ENCODE measurements around the gene SNX9. TPM values are rescaled to one million over a fixed set of nuclear protein-coding genes. Genes with fewer than 3 reads are reported as not detected.
"Not testable (repeated sequence)": the region's sequence is repeated elsewhere in the genome, so short reads cannot be mapped to it uniquely, and the experiment has no call there.

The SNX9 gene
- polyA plus RNA-seq, 1 donor: 21.2 TPM

- DNase-seq: no peak
Observed at GRCh38 chr6:157887892-157888291, 64.8 kb downstream of the SNX9 start.

DNA sequence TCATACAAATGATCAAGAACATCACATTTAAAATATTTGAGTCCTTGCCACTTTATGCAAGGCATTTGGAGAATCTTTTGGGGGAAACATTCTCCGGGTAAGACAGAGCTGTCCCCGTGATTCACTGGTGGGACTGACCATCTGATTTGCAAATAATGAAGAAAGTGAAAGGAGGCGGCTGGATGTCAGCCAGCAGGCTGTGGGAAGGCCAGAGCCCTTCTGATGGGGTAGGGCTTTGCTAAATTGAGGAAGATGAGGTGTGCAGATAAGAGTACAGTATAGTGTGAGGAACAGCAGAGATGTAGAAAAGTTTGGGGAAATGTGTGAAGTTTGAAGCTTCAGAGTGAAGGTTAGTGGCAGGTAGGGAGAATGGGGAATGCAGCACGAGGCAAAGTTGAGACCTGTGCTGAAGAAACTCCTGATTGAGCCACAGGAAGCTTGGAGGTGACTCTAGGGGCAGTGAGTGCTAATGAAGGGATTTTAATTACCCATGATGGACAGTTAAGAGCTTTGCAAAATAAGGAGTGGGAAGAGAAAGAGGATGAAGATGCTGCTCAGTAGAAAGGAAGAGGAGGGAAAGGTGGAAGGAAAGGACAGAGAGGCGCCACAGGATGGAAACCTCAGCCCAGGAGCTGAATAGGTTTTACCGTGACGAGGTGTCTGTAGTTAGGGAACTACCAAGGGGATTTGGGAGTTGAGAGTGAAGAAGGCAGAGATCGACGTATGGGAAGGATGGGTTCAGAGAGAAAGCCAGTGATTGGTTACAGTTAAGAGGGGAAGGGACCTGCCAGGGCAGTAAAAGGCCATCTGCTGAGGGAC is 68.7 kb downstream of the SNX9 start:
- no peak for DNase-seq

- no peak for DNase-seq
Observed at GRCh38 chr6:157892363-157892877, 69.4 kb downstream of the SNX9 start.

GRCh38 chr6:157893238-157893637 is 70.2 kb downstream of the SNX9 start:
- DNase-seq: no peak

- no peak for DNase-seq
Observed at GRCh38 chr6:157895585-157895984, 72.5 kb downstream of the SNX9 start.

GRCh38 chr6:157896932-157897331 is 73.9 kb downstream of the SNX9 start:
- no peak for DNase-seq

GRCh38 chr6:157898169-157898568 is 75.1 kb downstream of the SNX9 start:
- DNase-seq: no peak

DNA sequence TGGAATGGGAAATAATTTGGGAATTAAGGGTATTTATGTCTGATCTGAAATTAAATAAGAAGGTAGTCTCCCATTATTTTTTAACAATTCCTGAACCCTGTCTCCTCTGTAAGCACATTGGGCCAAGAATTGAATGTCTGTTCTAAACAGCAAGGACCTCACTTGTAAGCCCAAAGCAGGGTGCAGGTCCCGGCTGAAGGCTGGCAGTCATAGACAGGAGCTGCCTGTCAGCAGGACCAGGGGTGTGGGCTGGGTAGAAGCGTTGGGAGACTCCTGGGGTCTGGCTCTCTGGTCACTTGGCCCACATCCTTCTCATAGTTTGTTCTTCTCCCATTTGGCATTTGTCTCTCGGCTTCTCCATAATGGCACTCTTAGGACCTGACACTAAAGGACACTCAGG is 75.6 kb downstream of the SNX9 start:
- DNase-seq: no peak

DNA sequence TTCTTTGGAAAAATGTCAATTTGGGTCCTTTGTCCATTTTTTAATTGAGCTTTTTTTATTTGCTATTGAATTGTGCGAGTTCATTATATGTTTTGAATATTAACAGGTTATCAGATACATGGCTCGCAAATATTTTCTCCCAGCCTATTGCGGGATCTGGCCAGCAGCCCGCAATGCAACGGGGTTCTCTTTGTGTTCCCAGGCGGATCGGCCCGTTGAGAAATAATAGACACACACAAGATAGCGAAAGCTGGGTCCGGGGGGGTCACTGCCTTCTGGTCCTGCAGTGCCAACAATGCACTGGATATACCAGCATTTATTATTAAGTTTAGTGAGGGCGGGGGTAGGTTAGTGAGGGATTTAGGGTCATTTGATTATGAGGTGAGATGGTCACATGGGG is 77.2 kb downstream of the SNX9 start:
- DNase-seq: not testable (repeated sequence)

GRCh38 chr6:157900751-157901150 is 77.7 kb downstream of the SNX9 start:
- not testable (repeated sequence) for DNase-seq

DNA sequence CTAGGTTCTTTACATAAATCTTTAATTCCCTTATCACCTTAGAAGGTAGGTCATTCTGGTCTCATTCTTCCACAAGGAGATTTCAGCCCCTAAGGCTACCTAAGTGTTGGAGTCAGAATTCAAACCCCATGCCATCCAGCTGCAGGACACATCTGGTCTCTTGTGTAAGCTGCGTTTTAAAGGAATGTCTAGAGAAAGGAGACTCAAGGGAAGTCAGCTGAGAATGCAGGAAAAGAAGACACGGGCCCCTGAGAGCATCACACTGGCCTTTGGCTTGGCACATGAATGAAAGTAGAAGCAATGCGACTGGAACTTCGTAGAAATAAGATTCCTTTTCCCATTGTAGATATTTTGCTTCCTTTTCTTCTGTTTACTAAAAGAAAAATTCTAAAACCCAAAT is 82.0 kb downstream of the SNX9 start:
- DNase-seq: no peak

DNA sequence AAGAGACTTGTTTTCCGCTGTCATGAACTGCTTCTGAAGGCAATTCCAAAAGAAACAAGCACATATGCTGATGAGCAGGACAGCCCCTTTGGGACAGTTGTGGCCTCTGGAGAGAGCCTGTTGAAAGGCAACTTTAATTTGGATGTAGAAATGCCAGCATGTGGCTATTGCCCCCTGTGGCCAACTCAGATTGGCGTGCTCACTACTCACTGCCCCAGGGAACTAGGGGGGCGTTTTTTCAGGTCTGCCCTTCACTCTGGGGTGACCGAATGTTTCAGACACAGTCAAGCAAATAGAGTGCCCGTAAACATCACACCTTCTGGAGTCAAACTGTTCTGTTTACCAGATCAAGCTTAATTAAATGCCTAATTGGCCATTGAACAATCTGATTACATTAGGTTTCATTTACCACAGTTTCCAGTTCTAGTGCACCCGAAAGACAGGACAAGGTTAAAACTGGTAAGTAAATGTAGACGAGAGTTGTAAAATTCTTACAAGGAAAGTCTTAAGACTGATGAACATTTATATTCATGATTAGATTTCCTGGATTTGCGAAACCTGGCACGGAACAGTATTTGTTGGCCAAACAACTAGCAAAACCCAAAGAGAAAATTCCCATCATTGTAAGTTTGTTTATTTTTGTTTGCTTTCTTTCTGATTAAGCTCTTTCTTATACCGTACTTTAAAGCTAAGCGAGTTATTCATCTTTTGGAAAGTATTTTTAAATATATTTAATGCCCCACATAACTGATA is 82.7 kb downstream of the SNX9 start:
- DNase-seq: no peak

DNA sequence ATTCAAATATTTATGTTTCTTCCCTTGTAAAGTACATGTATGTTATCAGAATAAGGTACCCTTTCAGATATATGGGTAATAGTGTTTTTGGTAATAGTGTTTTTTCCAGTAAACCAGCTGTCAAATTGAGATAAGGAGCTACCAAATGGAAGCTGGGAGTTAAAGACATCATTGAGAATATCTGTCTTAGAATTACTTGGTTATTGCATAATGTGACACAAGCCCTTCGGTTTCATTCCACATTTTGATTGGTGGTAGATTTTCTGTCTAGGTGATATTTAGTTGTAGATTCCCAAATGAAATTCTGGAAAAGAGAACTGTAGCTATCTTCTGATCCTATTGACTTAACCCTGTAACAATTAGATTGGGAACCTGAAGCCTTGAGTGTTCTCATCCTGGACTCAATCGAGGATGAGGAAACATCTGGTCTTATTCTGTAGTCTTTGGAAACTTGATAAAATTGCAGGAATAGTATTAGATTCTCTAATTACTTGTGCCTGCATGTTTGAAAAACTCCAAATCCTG is 83.6 kb downstream of the SNX9 start:
- DNase-seq: no peak

DNA sequence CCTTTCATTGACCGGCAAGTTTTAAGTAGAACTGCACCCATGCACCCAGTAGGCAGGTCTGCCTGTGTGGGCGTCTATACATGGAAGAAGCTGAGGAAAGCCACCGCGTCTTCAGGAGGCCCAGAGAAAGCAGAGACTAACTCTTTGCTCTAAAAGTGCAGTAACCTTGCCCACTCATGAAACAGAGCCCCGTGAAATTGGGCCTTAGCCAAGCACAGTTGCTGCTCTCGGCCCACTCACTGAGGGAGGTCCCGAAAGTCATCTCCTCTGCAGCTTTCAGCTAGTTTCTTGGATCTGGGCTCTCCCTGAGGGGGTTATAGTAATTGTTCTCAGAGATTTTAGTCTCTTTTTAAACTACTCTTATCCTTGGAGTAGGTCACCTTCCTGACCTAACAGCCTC is 84.6 kb downstream of the SNX9 start:
- no peak for DNase-seq

DNA sequence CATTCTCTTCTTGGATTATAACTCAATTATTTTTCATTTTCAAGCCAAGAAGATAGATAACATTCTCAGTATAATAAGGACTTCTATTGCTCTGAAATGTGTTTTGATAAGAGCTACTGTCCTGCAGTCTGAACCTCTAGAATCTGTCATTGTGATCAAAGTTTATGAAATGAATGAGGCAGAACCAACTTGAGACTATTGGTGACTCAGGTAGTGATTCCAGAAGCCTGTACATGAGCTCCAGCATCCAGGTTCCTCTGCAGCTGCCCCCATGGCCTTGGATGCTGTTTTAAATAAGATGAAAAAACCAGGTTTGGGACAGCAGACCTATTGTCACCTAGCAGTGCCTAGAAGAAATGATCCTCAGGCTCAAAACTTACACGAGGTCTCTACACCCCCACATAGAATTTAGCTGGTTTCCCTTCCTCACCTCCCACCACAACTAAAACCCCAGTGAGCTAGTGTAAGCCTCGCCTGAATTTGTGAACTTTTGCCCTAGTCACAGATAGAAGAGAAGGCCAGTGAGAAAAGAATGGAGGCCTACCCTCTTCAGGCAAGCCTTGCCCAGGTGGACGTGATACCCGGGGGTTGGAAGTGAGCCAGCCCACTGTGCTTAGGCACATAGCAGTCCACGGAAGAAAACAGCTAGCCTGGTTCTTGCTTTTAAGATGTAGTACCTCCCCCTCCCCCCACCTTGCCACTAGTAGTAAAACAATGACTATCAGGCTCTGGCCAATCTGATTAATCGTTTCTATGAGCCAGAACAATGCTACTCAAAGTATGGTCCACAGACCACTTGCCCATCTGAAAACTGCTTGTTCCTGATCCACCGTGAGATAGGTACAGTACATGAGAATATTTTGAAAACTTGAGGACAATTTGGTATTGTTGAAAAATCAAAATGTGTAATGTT is 85.6 kb downstream of the SNX9 start:
- DNase-seq: no peak

- DNase-seq: no peak
Observed at GRCh38 chr6:157909282-157909664, 86.2 kb downstream of the SNX9 start.

GRCh38 chr6:157911278-157911677 is 88.2 kb downstream of the SNX9 start:
- no peak for DNase-seq

- DNase-seq: no peak
Observed at GRCh38 chr6:157911786-157912185, 88.7 kb downstream of the SNX9 start.

- peak; percentile 32 for DNase-seq
Observed at GRCh38 chr6:157912326-157912725, 89.3 kb downstream of the SNX9 start.

DNA sequence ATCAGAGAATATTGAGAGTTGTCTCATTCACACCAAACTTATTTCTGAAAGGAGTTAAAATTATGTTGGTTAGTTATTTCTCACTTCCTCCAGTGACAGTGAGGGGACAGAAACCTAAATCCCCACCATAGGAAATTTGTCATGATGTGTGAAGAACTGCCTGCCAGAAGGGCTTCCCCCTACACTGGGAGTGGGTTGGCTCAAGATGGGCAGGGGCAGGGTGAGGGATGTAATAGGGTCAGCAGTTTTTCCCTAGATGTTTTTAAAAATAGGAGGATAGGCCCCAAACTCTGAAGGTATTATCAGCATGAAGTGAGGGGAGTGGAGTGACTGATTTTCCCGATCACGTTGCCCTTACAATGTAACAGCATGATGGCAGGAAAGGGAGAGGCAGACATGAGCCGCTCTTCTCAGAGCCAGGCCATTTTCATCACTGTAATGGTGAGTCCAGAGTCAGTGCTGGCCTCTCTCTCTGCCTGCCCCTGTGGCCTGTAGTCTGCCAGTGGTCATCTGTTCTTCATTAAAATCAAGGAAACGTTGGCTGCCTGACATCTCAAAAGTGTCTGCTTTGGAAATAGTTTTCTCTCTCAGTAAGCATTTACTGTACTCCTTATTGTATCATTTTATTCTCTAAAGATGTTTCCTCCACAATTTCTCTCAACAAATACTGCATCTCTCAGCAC is 98.8 kb downstream of the SNX9 start:
- peak; percentile 85 for DNase-seq

GRCh38 chr6:157925771-157926170 is 102.7 kb downstream of the SNX9 start:
- no peak for DNase-seq

GRCh38 chr6:157927011-157927410 is 104.0 kb downstream of the SNX9 start:
- DNase-seq: peak; percentile 63
